Spinal cord (tissue), 10 donors: ENCODE results near the gene TMEM222. TPM values are rescaled to one million over a fixed set of nuclear protein-coding genes. Genes with fewer than 3 reads are reported as not detected.

Source experiments
- DNase-seq, 6 donors: peaks; one replicate each; pipeline versions ENCODE4 v3.0.0 to v3.0.0-alpha.2; 2013 to 2015; ENCODE audit warnings: low spot score in 6 of 6, low read depth in 4 of 6
- H3K27ac ChIP-seq: one replicate; pipeline ENCODE4 v1.5.1; 2013; ENCODE audit warnings: low read depth, low read length, control low read depth
- H3K27me3 ChIP-seq: one replicate; pipeline ENCODE4 v1.6.1; 2013; ENCODE audit warnings: low read length; ENCODE audit not compliant: control insufficient read depth, insufficient read depth
- H3K36me3 ChIP-seq: one replicate; pipeline ENCODE4 v1.6.1; 2013; ENCODE audit warnings: low read length; ENCODE audit not compliant: control insufficient read depth, insufficient read depth
- H3K4me1 ChIP-seq: one replicate; pipeline ENCODE4 v1.6.1; 2013; ENCODE audit warnings: low read length; ENCODE audit not compliant: control insufficient read depth, insufficient read depth
- H3K4me3 ChIP-seq: one replicate; pipeline ENCODE4 v1.5.1; 2013; ENCODE audit warnings: low read depth, low read length, control low read depth
- H3K9me3 ChIP-seq: one replicate; pipeline ENCODE4 v1.6.1; 2013; ENCODE audit warnings: low read length; ENCODE audit not compliant: control insufficient read depth, insufficient read depth
- WGBS: methylation state at CpG from one replicate; pipeline ENCODE4 v1.1.5; 2013; ENCODE audit warnings: missing lambda C conversion rate; ENCODE audit not compliant: insufficient coverage; 5-methylcytosine and 5-hydroxymethylcytosine counted together
- polyA plus RNA-seq, 2 donors: library from polyadenylated mRNA; unstranded; fragments of 120-200 nt; gene quantifications; one replicate each; pipeline ENCODE4 v1.2.1, GENCODE V29; 2013; ENCODE audit not compliant: insufficient read length in 2 of 2
- total RNA-seq, 2 donors: library from RNA; depleted of rRNA in 1 of 2; stranded (reverse); fragments of 120-200 nt in 1 of 2; fragments of >200 nt in 1 of 2; gene quantifications; one replicate each; pipeline versions ENCODE4 v1.2.3 to v1.2.4, GENCODE V29; 2013 to 2014
- donor health status: healthy.

TMEM222 gene
- total and polyA plus RNA-seq, 4 donors, result 22.6 to 63.3 (median 51.6) TPM

GRCh38 chr1:27372808-27373690, 51.1 kb downstream of the TMEM222 start:
- Histone ChIP-seq H3K27ac (no peak overlapping the region), H3K27me3 (no peaks in the 10 kb centered on the region), H3K36me3 (no peaks in the 10 kb centered on the region), H3K4me3 (no peak overlapping the region), H3K9me3 (no peaks in the 10 kb centered on the region), H3K4me1 (no peaks in the 10 kb centered on the region)
- 91% methylated on average over 9 of the region's 11 CpGs for WGBS
- DNase-seq, result no peak

- no peak within 1 kb of the TSS for H3K27ac ChIP-seq
- no peak within 1 kb of the TSS for H3K4me3 ChIP-seq
- peak in 1 of 6 donors; percentile 56 for DNase-seq
- H3K27me3 ChIP-seq, result no peaks in the 10 kb centered on the region
- no peaks in the 10 kb centered on the region for H3K36me3 ChIP-seq
- H3K9me3 ChIP-seq, result no peaks in the 10 kb centered on the region
- H3K4me1 ChIP-seq, result no peaks in the 10 kb centered on the region
- WGBS, result 68% methylated on average over 2 of the region's 4 CpGs
These were observed 52.6 kb downstream of the TMEM222 start, which contains the start of gene FCN3 for GRCh38 chr1:27374362-27375086. Gene FCN3, minus strand, starts transcription at chr1:27374824. Its CDS starts 6 bp downstream, at chr1:27374818.

- 87% methylated on average over 7 of the region's 12 CpGs for WGBS
- H3K27ac ChIP-seq, result no peak overlapping the region
- H3K27me3 ChIP-seq, result peaks cover 3% of the 10 kb centered on the region
- H3K9me3 ChIP-seq, result no peaks in the 10 kb centered on the region
- H3K4me1 ChIP-seq, result peaks cover 21% of the 10 kb centered on the region
- H3K4me3 ChIP-seq, result no peak overlapping the region
- H3K36me3 ChIP-seq, result no peaks in the 10 kb centered on the region
- no peak for DNase-seq
These were observed 56.0 kb downstream of the TMEM222 start for GRCh38 chr1:27377760-27378495.

- no peak for DNase-seq
- Histone ChIP-seq H3K9me3 (no peaks in the 10 kb centered on the region), H3K4me1 (peaks cover 23% of the 10 kb centered on the region), H3K4me3 (no peak overlapping the region), H3K36me3 (no peaks in the 10 kb centered on the region), H3K27ac (no peak overlapping the region), H3K27me3 (peaks cover 3% of the 10 kb centered on the region)
- WGBS, result 69% methylated on average over 11 of the region's 11 CpGs
These were observed 57.7 kb downstream of the TMEM222 start for GRCh38 chr1:27379564-27380122.

- no peak for DNase-seq
- Histone ChIP-seq H3K36me3 (no peaks in the 10 kb centered on the region), H3K9me3 (no peaks in the 10 kb centered on the region), H3K27ac (no peak overlapping the region), H3K27me3 (peaks cover 3% of the 10 kb centered on the region), H3K4me3 (no peak overlapping the region), H3K4me1 (peaks cover 23% of the 10 kb centered on the region)
- WGBS, result 85% methylated on average over 3 of the region's 4 CpGs
These were observed 58.3 kb downstream of the TMEM222 start for GRCh38 chr1:27380224-27380623.

- H3K4me3 ChIP-seq, result no peak overlapping the region
- WGBS, result 61% methylated on average over 8 of the region's 12 CpGs
- H3K9me3 ChIP-seq, result no peaks in the 10 kb centered on the region
- H3K36me3 ChIP-seq, result no peaks in the 10 kb centered on the region
- no peak overlapping the region for H3K27ac ChIP-seq
- peaks cover 23% of the 10 kb centered on the region for H3K4me1 ChIP-seq
- H3K27me3 ChIP-seq, result peaks cover 3% of the 10 kb centered on the region
- DNase-seq, result no peak
These were observed 59.1 kb downstream of the TMEM222 start for GRCh38 chr1:27380766-27381733.

- Histone ChIP-seq H3K27me3 (peaks cover 3% of the 10 kb centered on the region), H3K4me1 (peaks cover 23% of the 10 kb centered on the region), H3K27ac (no peak overlapping the region), H3K9me3 (no peaks in the 10 kb centered on the region), H3K4me3 (no peak overlapping the region), H3K36me3 (no peaks in the 10 kb centered on the region)
- no peak for DNase-seq
- 61% methylated on average over 8 of the region's 18 CpGs for WGBS
These were observed 60.2 kb downstream of the TMEM222 start for GRCh38 chr1:27381969-27382762.

- no peak within 1 kb of the TSS for H3K4me3 ChIP-seq
- H3K27ac ChIP-seq, result no peak within 1 kb of the TSS
- H3K36me3 ChIP-seq, result no peaks in the 10 kb centered on the region
- 8% methylated on average over 43 of the region's 43 CpGs for WGBS
- H3K4me1 ChIP-seq, result peaks cover 23% of the 10 kb centered on the region
- no peak for DNase-seq
- no peaks in the 10 kb centered on the region for H3K9me3 ChIP-seq
- peaks cover 3% of the 10 kb centered on the region for H3K27me3 ChIP-seq
These were observed 61.2 kb downstream of the TMEM222 start, which contains the start of gene CD164L2 for GRCh38 chr1:27383039-27383605. Gene CD164L2, minus strand, starts transcription at chr1:27383333. Its CDS starts 94 bp downstream, at chr1:27383239.
